Spleen (tissue), 11 donors: ENCODE results near the gene HMGA1. TPM values are rescaled to one million over a fixed set of nuclear protein-coding genes. Genes with fewer than 3 reads are reported as not detected.
A peak's percentile ranks its signal among the peaks of the same experiment; 100 is the strongest.

Experiments used
- DNase-seq: peaks from one replicate; pipeline ENCODE4 v3.0.0-alpha.2; 2020
- H3K27ac ChIP-seq, 8 donors: fragments of 200-600 bp; sonication (generic) in 7 of 8; 1 replicate in 4 of 8; 2 replicates in 4 of 8; pipeline versions ENCODE4 v1.5.0 to v1.8.0; 2016 to 2021; ENCODE audit warnings: inconsistent platforms in 4 of 8, mild to moderate bottlenecking in 4 of 8, moderate library complexity in 1 of 8
- H3K27me3 ChIP-seq, 7 donors: fragments of 200-600 bp; sonication (generic) in 6 of 7; replicated peaks in 1 of 7; 1 replicate in 4 of 7; 2 replicates in 3 of 7; pipeline versions ENCODE4 v1.5.0 to v1.8.0; 2016 to 2021; ENCODE audit warnings: inconsistent platforms in 3 of 7, mild to moderate bottlenecking in 1 of 7
- H3K36me3 ChIP-seq, 6 donors: fragments of 200-600 bp; sonication (generic) in 5 of 6; 1 replicate in 4 of 6; 2 replicates in 2 of 6; pipeline versions ENCODE4 v1.5.0 to v1.8.0; 2016 to 2021; ENCODE audit warnings: inconsistent platforms in 2 of 6
- H3K4me1 ChIP-seq, 6 donors: fragments of 200-600 bp; sonication (generic) in 5 of 6; 1 replicate in 3 of 6; 2 replicates in 3 of 6; pipeline versions ENCODE4 v1.5.0 to v1.8.0; 2016 to 2021; ENCODE audit warnings: inconsistent platforms in 3 of 6
- H3K4me3 ChIP-seq, 8 donors: fragments of 200-600 bp; sonication (generic) in 7 of 8; 1 replicate in 4 of 8; 2 replicates in 4 of 8; pipeline versions ENCODE4 v1.5.0 to v1.8.0; 2016 to 2021; ENCODE audit warnings: inconsistent platforms in 4 of 8, mild to moderate bottlenecking in 4 of 8, moderate library complexity in 2 of 8
- H3K9me3 ChIP-seq, 8 donors: fragments of 200-600 bp; sonication (generic) in 7 of 8; 1 replicate in 4 of 8; 2 replicates in 4 of 8; pipeline versions ENCODE4 v1.5.0 to v1.8.0; 2016 to 2021; ENCODE audit warnings: inconsistent platforms in 4 of 8
- CTCF ChIP-seq, 11 experiments: fragments of 200-600 bp in 7 of 11; fragments of 450-650 bp in 4 of 11; sonication (generic) in 4 of 11; IDR thresholded peaks in 8 of 11; conservative IDR thresholded peaks in 3 of 11; 1 replicate in 7 of 11; 2 replicates in 4 of 11; pipeline versions ENCODE4 v1.4.0 to v1.8.0; 2016 to 2021; ENCODE audit warnings: antibody characterized with exemption in 11 of 11, inconsistent platforms in 4 of 11, mild to moderate bottlenecking in 1 of 11
- POLR2A ChIP-seq, 3 donors: fragments of 450-650 bp; IDR thresholded peaks; one replicate each; pipeline ENCODE4 v1.5.1; 2017; ENCODE audit warnings: antibody characterized with exemption in 3 of 3, mild to moderate bottlenecking in 1 of 3
- POLR2AphosphoS5 ChIP-seq, 3 donors: sonication (generic); formaldehyde crosslinking; IDR thresholded peaks; one replicate each; pipeline ENCODE4 v1.5.1; 2017; ENCODE audit warnings: antibody characterized with exemption in 3 of 3
- WGBS, 5 donors: extraction: QIAGEN DNeasy Blood & Tissue Kit in 3 of 5; methylation state at CpG; one replicate each; pipeline versions ENCODE4 v1.1.5 to v1.1.7; 2013 to 2018; 5-methylcytosine and 5-hydroxymethylcytosine counted together
- intact Hi-C: fragments of 100-400 bp; cut with DNase I; formaldehyde crosslinking; loops from one replicate; pipeline ENCODE4 v1.15.0; 2023; ENCODE audit warnings: low total_unique reads
- polyA plus RNA-seq, 3 donors: library from polyadenylated mRNA; stranded (reverse); fragments of 200-250 nt; gene quantifications; one replicate each; pipeline ENCODE4 v1.2.1, GENCODE V29; 2013
- total RNA-seq, 7 donors: library from RNA; depleted of rRNA in 3 of 7; stranded (reverse); fragments of >200 nt in 3 of 7; fragmentation: NEBNext Ultra II Directional in 4 of 7; extraction: Animal tissue kit (Norgen Biotek cat#: 25700) in 4 of 7; gene quantifications; one replicate each; pipeline versions ENCODE4 v1.1.0 to v1.2.1, GENCODE V29; 2016 to 2021
- donor health status: healthy with polysubstance abuse.
- donor health status: DM: no; HTN: no; CAD: no; lungs with moderate emphysema.
- donor health status: DM: no; HTN: no; CAD: no.
- donor health status: Bipolar disorder and iron deficiency.
- donor health status: healthy.
- donor health status: DM: no; HTN: no; CAD: no.
- donor health status: DM: yes; HTN: yes; CAD: no.

HMGA1 gene
- total and polyA plus RNA-seq, 10 donors, result 49.9 to 129 (median 79.6) TPM

- DNase-seq, result no peak
- Histone ChIP-seq H3K9me3 (no peaks in the 10 kb centered on the region), H3K4me3 (no peak overlapping the region), H3K27me3 (no peaks in the 10 kb centered on the region), H3K4me1 (peaks cover 0 to 50% (median 12%) of the 10 kb centered on the region in 6 donors), H3K36me3 (peaks cover 0 to 32% (median 0%) of the 10 kb centered on the region in 6 donors), H3K27ac (no peak overlapping the region)
- intact Hi-C loops, result no loop called here
- no peak for TF ChIP-seq POLR2A (IDR thresholded peaks at IDR 0.05)
- no peak for TF ChIP-seq CTCF (IDR thresholded peaks at IDR 0.05 in 8 of 11, conservative IDR thresholded peaks at IDR 0.05 in 3 of 11)
- no peak for TF ChIP-seq POLR2AphosphoS5 (IDR thresholded peaks at IDR 0.05)
- 71 to 95% (median 93%) methylated on average over 4 to 5 of the region's 5 CpGs for WGBS, 5 donors
These were observed 42.2 kb downstream of the HMGA1 start for GRCh38 chr6:34278833-34279232.

- H3K36me3 ChIP-seq, result peaks cover 0 to 35% (median 0%) of the 10 kb centered on the region in 6 donors
- intact Hi-C loops, result no loop called here
- H3K27ac ChIP-seq, result no peak overlapping the region
- peaks cover 4 to 58% (median 23%) of the 10 kb centered on the region in 6 donors for H3K4me1 ChIP-seq
- no peak overlapping the region for H3K4me3 ChIP-seq
- H3K27me3 ChIP-seq, result no peaks in the 10 kb centered on the region
- no peaks in the 10 kb centered on the region for H3K9me3 ChIP-seq
- no peak for DNase-seq
- 84 to 90% (median 89%) methylated on average over 4 of the region's 4 CpGs for WGBS, 5 donors
- TF ChIP-seq CTCF (IDR thresholded peaks at IDR 0.05 in 8 of 11, conservative IDR thresholded peaks at IDR 0.05 in 3 of 11), result no peak
- TF ChIP-seq POLR2AphosphoS5 (IDR thresholded peaks at IDR 0.05), result no peak
- no peak for TF ChIP-seq POLR2A (IDR thresholded peaks at IDR 0.05)
These were observed 43.5 kb downstream of the HMGA1 start for GRCh38 chr6:34280216-34280615.

GRCh38 chr6:34281702-34282334, 45.1 kb downstream of the HMGA1 start:
- WGBS, 5 donors, result 80 to 84% (median 82%) methylated on average over 6 of the region's 6 CpGs
- intact Hi-C loops, result no loop called here
- Histone ChIP-seq H3K36me3 (peaks cover 0 to 40% (median 0%) of the 10 kb centered on the region in 6 donors), H3K27ac (no peak overlapping the region), H3K27me3 (no peaks in the 10 kb centered on the region), H3K9me3 (no peaks in the 10 kb centered on the region), H3K4me3 (no peak overlapping the region), H3K4me1 (peaks cover 4 to 67% (median 34%) of the 10 kb centered on the region in 6 donors)
- no peak for DNase-seq
- no peak for TF ChIP-seq POLR2AphosphoS5 (IDR thresholded peaks at IDR 0.05)
- no peak for TF ChIP-seq CTCF (IDR thresholded peaks at IDR 0.05 in 8 of 11, conservative IDR thresholded peaks at IDR 0.05 in 3 of 11)
- no peak for TF ChIP-seq POLR2A (IDR thresholded peaks at IDR 0.05)

GRCh38 chr6:34284563-34285447, 48.1 kb downstream of the HMGA1 start:
- Histone ChIP-seq H3K4me3 (peak overlapping the region in 1 of 8 donors; percentile 47), H3K9me3 (no peaks in the 10 kb centered on the region), H3K4me1 (peaks cover 14 to 86% (median 53%) of the 10 kb centered on the region in 6 donors), H3K27ac (peak overlapping the region in 7 of 8 donors; percentile 69 to 89 (median 82)), H3K36me3 (peaks cover 0 to 44% (median 0%) of the 10 kb centered on the region in 6 donors), H3K27me3 (no peaks in the 10 kb centered on the region)
- WGBS, 5 donors, result 26 to 42% (median 37%) methylated on average over 4 of the region's 4 CpGs
- intact Hi-C loops, result no loop called here
- peak; percentile 88 for DNase-seq
- no peak for TF ChIP-seq CTCF (IDR thresholded peaks at IDR 0.05 in 8 of 11, conservative IDR thresholded peaks at IDR 0.05 in 3 of 11)
- peak in 2 of 3 donors; percentile 82 to 85 for TF ChIP-seq POLR2AphosphoS5 (IDR thresholded peaks at IDR 0.05)
